ENCODE data around the gene MRPS18B.
"Not testable (repeated sequence)": the region's sequence is repeated elsewhere in the genome, so short reads cannot be mapped to it uniquely, and the experiment has no call there.

Gene MRPS18B

GRCh38 chr6:30641048-30641447 is 23.4 kb downstream of the MRPS18B start:
- DNase-seq (ENCODE audit: low read depth in 2 of 2): no peak

GRCh38 chr6:30643656-30644055 is 26.0 kb downstream of the MRPS18B start:
- DNase-seq (ENCODE audit: low read depth in 2 of 2): no peak

- DNase-seq (ENCODE audit: low read depth in 2 of 2): no peak
Measured at GRCh38 chr6:30644769-30645168, 27.1 kb downstream of the MRPS18B start.

GRCh38 chr6:30645989-30646388 is 28.3 kb downstream of the MRPS18B start:
- no peak for DNase-seq (ENCODE audit: low read depth in 2 of 2)

GRCh38 chr6:30646450-30647241 is 29.0 kb downstream of the MRPS18B start, which contains the start of gene C6orf136:
Gene C6orf136, plus strand, starts transcription at chr6:30647133. Its CDS starts 99 bp downstream, at chr6:30647232.
- peak; percentile 82 to 88 for DNase-seq (ENCODE audit: low read depth in 2 of 2)

GRCh38 chr6:30647242-30648116 is 29.8 kb downstream of the MRPS18B start:
- peak; percentile 37 to 56 for DNase-seq (ENCODE audit: low read depth in 2 of 2)

GRCh38 chr6:30651143-30651542 is 33.5 kb downstream of the MRPS18B start:
- no peak for DNase-seq (ENCODE audit: low read depth in 2 of 2)

GRCh38 chr6:30654798-30655742 is 37.4 kb downstream of the MRPS18B start:
- DNase-seq (ENCODE audit: low read depth in 2 of 2): no peak

- no peak for DNase-seq (ENCODE audit: low read depth in 2 of 2)
Measured at GRCh38 chr6:30655743-30656094, 38.1 kb downstream of the MRPS18B start.

GRCh38 chr6:30656513-30656912 is 38.9 kb downstream of the MRPS18B start:
- DNase-seq (ENCODE audit: low read depth in 2 of 2): no peak

- DNase-seq (ENCODE audit: low read depth in 2 of 2): no peak
Measured at GRCh38 chr6:30657454-30657853, 39.8 kb downstream of the MRPS18B start.

GRCh38 chr6:30657922-30658321 is 40.3 kb downstream of the MRPS18B start:
- not testable (repeated sequence) for DNase-seq (ENCODE audit: low read depth in 2 of 2)

- DNase-seq (ENCODE audit: low read depth in 2 of 2): no peak
Measured at GRCh38 chr6:30664994-30665767, 47.5 kb downstream of the MRPS18B start.

GRCh38 chr6:30666300-30666699 is 48.7 kb downstream of the MRPS18B start:
- DNase-seq (ENCODE audit: low read depth in 2 of 2): not testable (repeated sequence)

GRCh38 chr6:30670760-30671527 is 53.3 kb downstream of the MRPS18B start:
- DNase-seq (ENCODE audit: low read depth in 2 of 2): no peak

- peak; percentile 80 to 81 for DNase-seq (ENCODE audit: low read depth in 2 of 2)
Measured at GRCh38 chr6:30672445-30673253, 55.0 kb downstream of the MRPS18B start, which contains the start of gene DHX16. Gene DHX16, minus strand, starts transcription at chr6:30673006. Its CDS starts 165 bp downstream, at chr6:30672841.
